HL-60/S4 treated with phorbol 12-myristate 13-acetate at 8.2 ng/mL for 4 days and 3 days (cell line): ENCODE results near the gene SPATA16.
"Not testable (repeated sequence)": the region's sequence is repeated elsewhere in the genome, so short reads cannot be mapped to it uniquely, and the experiment has no call there.

Experiments
- in situ Hi-C: fragments of 300-500 bp; cut with MboI; formaldehyde crosslinking; loops from 2 replicates; pipeline ENCODE4 v1.15.0; 2022; ENCODE audit warnings: low sequenced_read_pairs

Gene SPATA16

DNA sequence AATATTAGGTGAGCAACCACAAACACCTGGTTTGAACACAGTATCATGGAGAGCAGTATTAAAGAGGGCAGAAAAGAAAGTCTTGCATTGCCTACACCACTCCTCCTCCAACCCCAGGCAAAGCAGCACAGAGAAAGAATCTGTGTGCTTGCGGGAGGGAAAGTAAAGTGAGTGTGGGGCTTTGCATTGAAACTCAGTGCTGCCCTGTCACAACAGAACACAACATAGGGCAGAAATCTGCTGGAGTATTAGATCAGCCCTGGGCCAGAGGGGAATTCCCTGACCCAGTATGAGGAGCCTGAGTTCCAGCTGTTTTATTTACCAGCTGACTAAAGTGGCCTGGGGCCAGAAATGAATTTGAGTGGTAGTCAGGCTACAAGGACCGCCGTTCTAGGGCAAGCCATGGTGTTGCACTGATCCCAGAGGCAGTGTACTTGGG is 75.5 kb downstream of the SPATA16 start:
- in situ Hi-C loops, result no loop called here

DNA sequence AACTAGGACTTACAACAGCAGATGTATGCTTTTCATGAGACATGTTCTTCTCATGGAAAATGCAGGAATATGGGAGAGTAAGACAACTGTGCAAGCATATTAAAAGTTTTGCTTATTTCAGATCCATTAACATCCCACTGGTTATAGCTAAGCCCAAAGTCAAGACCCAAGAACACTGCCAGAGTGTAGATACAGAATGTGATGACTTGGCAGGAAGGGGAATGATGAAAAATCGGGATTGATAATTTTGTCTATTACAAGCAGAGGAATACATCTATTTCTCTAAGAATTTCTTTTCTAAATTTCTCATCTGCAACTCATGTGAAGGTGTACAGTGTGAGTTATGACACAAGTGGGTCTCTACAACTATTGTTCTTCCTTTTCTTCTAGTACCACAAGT is 76.4 kb downstream of the SPATA16 start:
- in situ Hi-C loops, result no loop called here

GRCh38 chr3:173058229-173058628 is 82.8 kb downstream of the SPATA16 start:
- in situ Hi-C loops, result no loop called here

- in situ Hi-C loops, result no loop called here
Observed at GRCh38 chr3:173055228-173055933, 85.7 kb downstream of the SPATA16 start.

- in situ Hi-C loops, result no loop called here
Observed at GRCh38 chr3:173049360-173049759, 91.7 kb downstream of the SPATA16 start.

DNA sequence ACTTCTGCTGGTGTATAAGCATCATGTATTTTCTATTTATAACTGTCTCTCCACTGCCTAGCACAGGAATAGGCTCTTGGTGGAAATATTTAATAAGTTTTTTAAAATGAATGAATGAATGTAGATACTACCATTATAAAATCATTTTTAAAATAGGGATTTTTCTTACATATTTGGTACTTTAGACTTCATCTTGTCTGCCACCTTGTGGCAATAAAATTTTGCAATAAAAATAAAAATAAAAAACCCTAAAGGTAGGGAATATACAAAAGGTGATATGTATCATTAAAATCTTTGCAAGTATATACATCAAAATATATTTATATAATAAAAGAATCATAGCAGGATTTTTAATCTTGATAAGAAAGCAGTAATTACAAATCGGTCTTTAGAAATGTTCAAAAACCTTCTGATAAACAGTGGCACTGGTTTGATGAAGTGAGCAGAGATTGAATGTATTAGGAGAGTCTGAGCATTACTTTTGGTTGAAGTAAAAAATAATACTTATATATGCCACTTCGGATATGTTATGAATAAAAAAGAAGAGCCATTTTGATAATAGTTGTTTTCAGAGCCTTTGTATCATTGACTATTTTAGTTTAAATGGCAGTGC is 95.2 kb downstream of the SPATA16 start:
- in situ Hi-C loops, result no loop called here

DNA sequence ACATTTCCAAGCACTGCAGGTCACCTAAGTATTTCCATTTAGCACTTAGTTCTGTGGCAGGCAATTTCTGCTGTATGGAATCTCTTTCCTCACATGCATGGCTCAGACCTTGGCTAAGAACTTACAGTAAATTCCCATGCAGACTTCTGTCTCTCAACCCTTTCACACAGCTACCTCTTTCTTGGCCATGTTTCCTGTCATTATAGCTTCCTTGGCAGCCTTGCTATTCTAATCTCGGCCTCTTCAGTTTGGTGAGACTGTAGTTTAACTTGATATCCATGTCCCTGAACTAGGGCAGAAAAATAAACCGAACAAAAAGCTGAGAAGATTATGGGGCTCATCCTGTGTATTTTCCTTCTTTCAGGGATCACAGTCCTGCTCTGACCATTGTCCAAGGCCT is 96.0 kb downstream of the SPATA16 start:
- in situ Hi-C loops, result no loop called here

DNA sequence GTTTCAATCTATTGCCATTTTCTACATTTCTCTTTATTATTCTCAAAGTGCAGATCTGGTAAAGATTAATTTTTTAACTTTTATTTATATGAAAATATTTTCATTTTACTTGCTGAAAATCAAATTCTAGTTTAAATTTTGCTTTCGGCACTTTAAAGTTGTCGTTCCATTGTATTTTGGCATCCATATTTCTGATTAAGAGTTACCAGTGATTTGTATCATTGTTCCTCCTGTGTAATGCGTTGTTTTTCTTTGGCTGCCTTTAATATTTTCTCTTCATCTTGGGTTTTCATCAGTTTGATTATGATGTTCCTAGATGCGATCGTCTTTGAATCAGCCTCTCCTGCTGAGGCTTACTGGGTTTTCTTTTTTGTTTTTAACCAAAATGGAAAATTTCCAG is 97.3 kb downstream of the SPATA16 start:
- in situ Hi-C loops, result no loop called here

DNA sequence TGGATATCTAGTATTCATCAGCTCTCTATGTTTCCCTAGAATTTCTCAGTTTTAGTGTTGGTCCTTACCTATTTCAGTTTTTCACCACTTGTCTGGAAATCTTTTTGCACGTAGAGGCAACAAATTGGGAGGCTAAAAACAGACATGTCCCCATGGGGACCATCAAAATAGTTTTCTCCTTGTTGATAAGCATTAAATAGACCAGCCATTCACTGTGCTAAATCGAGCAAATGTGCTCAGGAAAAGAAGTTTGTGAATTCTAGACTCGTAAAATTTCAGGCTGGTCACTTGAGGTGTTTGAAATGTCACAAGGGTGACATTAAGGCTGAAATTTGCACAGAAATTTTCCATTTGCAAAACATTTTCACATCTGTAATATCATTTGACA is 102.6 kb downstream of the SPATA16 start:
- in situ Hi-C loops, result no loop called here

- in situ Hi-C loops, result no loop called here
Observed at GRCh38 chr3:173037840-173038483, 103.1 kb downstream of the SPATA16 start.

DNA sequence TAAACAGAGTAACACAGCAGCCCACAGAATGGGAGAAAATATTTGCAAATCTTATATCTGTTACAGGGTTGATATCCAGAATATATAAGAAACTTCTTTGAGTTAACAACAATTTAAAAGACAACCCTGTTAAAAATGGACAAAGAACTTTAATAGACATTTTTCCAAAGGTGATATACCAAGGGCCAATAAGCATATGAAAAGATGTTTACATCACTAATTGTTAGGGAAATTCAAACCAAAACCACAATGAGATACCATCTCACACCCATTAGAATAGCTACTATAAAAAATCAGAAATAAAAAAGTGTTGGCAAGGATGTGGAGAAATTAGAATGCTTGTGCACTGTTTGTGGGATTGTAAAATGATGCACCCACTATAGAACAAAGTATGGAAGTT is 110.8 kb downstream of the SPATA16 start:
- in situ Hi-C loops, result no loop called here

DNA sequence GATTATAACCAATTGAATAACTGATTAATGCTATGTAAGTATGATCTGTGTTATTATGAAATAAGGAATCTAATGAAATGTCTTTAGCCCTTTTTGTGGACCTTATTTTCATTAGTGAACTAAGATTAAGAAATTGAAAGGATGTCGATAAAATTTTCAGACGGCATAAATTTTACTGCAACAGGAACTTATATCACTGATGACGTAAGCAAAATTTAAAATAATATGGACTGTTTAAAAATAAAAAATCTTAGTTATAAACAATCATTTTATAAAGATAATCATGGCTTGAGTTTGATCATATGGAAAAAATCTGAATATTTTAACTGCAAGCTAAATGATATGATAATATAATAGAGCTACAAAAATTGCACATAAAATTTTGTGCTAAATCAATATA is 112.7 kb downstream of the SPATA16 start:
- in situ Hi-C loops, result no loop called here

DNA sequence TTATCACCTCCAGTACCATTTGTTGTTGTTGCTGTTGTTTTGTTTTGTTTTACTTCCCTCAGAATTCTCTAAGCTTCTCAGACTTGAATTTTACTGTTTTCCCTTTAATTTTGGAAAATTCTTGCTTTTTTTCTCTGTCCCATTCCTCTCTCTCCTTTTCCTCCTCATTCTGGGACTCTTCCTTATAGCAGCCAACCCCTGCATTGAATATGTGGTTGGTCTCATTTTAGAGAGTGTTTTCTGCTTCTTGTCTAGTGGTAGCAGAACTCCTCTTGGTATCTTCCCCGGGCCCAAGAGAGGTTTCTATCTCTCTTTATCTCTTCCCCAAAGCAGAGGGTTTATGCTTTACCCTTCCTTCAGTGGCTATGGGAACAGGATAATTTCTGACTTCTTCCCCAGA is 113.6 kb downstream of the SPATA16 start:
- in situ Hi-C loops, result no loop called here

GRCh38 chr3:173025941-173026340 is 115.1 kb downstream of the SPATA16 start:
- in situ Hi-C loops, result no loop called here

GRCh38 chr3:173021547-173022185 is 119.4 kb downstream of the SPATA16 start:
- in situ Hi-C loops, result no loop called here

DNA sequence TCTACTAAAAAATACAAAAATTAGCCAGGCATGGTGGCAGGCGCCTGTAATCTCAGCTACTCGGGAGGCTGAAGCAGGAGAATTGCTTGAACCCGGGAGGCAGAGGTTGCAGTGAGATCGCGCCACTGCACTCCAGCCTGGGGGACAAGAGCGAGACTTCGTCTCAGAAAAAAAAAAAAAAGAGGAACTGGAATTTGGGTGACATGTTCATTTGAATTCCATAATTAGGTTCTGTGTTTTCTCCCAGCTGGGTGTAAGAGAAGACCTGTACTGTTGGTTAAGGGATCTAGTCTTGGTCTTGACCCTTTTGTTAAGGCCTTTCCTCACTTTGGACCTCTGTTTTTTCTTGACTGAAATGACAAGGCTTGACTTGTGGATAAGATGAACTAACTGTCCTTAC is 120.9 kb downstream of the SPATA16 start:
- in situ Hi-C loops, result not testable (repeated sequence)

DNA sequence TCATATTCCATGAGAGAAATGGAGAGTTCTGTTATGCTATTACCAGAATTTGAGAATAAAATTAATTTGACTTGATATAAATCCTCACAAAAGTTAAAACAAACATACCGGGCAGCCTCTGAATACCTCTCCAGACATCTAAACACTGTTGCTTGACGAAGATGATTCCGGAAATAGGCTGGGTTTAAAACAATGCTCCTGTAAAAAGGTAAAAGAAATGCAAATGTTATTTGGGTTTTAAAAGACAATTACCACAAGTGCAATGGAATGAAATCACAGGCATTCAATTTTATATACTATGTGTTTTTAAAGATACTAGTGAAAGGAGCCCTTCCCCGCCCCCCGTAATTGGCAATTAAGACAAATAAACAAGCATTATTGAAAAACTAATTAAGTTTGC is 121.7 kb downstream of the SPATA16 start:
- in situ Hi-C loops, result no loop called here

DNA sequence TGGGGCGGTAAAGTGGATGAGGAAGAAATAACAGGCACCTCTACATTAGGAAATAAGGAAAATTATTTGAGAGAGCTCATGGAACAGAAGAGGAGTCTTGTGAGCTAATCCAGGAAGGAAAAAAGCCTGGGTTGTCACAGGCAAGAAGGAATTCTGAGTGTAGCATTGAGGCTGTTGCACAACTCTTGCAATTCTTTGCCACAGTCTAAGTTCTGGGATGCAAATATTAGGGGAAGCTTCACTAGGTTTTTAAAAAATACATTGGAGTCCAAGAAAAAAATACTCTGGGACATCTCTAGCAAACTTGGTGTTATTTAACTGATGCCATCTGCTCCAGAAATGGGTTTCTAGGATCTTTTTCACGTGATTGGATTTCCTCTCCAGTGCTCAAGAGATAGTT is 122.3 kb downstream of the SPATA16 start:
- in situ Hi-C loops, result no loop called here

DNA sequence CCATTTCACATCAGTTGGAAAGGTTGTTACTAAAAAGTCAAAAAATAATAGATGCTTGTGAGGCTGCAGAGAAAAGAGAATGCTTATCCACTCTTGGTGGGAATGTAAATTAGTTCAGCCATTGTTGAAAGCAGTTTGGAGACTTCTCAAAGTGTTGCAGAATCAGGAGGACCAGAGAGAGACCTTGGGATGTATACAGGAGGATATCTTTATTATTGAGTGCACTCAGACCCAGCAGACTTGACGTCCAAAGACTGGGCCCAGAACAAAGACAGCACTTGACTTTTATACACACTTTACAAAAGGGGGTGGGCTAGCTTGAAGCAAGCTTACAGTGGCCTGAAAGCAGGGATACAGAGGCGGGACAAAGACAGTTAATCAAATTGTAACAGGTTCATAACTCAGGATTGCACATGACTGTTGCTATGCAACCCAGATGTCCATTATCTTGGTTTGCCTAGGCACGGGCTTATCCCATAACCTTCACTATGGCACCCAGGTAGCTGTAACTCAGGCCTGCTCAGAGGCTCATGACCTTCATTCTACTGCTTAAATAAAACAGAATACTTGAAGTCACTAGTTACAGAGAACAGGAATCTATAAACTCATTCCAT is 127.7 kb downstream of the SPATA16 start:
- in situ Hi-C loops, result no loop called here

DNA sequence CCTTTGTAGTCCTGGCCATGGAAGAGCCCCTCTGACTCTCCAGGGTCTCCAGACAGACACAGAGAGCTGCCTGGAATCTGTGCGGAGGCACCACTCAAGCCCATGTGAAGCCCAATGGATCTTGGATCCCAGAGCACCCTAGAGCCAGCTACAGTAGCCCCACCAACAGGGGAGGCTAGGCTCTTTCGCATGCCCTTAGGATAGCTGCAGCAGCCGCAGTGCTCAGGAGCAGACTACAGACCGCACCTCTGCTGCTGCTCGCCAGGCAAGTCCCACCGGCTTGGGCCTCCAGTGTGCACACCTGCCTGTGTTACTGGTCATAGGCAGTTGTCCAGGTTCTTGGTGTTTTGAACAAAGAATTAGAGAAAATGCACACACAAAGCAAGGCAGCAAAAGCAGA is 131.6 kb downstream of the SPATA16 start:
- in situ Hi-C loops, result no loop called here

DNA sequence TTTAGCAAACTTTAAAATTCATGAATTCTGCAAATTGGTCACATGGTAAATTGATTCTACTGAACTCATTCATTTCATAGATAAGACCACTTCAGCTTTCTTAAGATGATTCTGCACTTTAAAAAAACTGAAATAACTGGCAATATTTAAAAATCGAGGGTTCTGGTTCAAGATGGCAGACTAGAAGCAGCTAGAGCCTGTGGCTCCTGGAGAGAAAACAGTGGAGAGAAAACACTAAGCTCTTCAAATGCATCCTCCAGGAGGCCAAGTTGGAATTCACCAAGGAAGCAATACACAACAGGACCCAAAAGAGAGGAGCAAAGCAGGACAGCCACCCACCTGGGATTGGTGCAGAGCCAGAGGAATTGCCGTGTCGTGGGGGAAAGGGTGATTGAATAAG is 132.1 kb downstream of the SPATA16 start:
- in situ Hi-C loops, result no loop called here
